HepG2 (cell line): ENCODE measurements around the gene CS. TPM values are rescaled to one million over a fixed set of nuclear protein-coding genes. Genes with fewer than 3 reads are reported as not detected.

ENCODE experiments used
- ARID2 ChIP-seq: sonication (generic); formaldehyde crosslinking; IDR thresholded peaks from 2 replicates; pipeline ENCODE4 v1.8.1; 2022; ENCODE audit warnings: mild to moderate bottlenecking, missing genetic modification reagents, borderline replicate concordance
- BCL3 ChIP-seq: sonication (generic); formaldehyde crosslinking; IDR thresholded peaks from 2 replicates; pipeline ENCODE4 v1.5.1; 2020; ENCODE audit warnings: mild to moderate bottlenecking, missing genetic modification reagents, moderate library complexity
- ELF4 ChIP-seq: sonication (generic); formaldehyde crosslinking; IDR thresholded peaks from 2 replicates; pipeline ENCODE4 v1.5.0; 2020; ENCODE audit warnings: missing genetic modification reagents, mild to moderate bottlenecking, moderate library complexity, borderline replicate concordance
- ETV5 ChIP-seq: IDR thresholded peaks from 2 replicates; pipeline ENCODE4 v1.6.1; 2018; ENCODE audit warnings: missing biosample characterization, missing genetic modification reagents, inconsistent platforms, borderline replicate concordance
- MED1 ChIP-seq: sonication (generic); formaldehyde crosslinking; IDR thresholded peaks from 2 replicates; pipeline ENCODE4 v1.4.0; 2020; ENCODE audit warnings: missing genetic modification reagents
- MEIS2 ChIP-seq: sonication (generic); formaldehyde crosslinking; IDR thresholded peaks from 2 replicates; pipeline ENCODE4 v1.9.0; 2021; ENCODE audit warnings: mild to moderate bottlenecking, missing genetic modification reagents
- MIER2 ChIP-seq: IDR thresholded peaks from 2 replicates; pipeline ENCODE4 v1.6.1; 2016; ENCODE audit warnings: missing biosample characterization, missing genetic modification reagents
- NONO ChIP-seq, 2 experiments: fragments of 450-650 bp in 1 of 2; sonication (generic) in 1 of 2; formaldehyde crosslinking in 1 of 2; IDR thresholded peaks in 1 of 2; conservative IDR thresholded peaks in 1 of 2; 2 replicates each; pipeline versions ENCODE4 v1.6.1 to v1.8.0; 2017 to 2022; ENCODE audit warnings: mild to moderate bottlenecking in 1 of 2, missing genetic modification reagents in 1 of 2, moderate library complexity in 1 of 2
- SIX1 ChIP-seq: sonication (generic); formaldehyde crosslinking; IDR thresholded peaks from 2 replicates; pipeline ENCODE4 v1.4.0; 2020; ENCODE audit warnings: missing genetic modification reagents, borderline replicate concordance
- ZBTB4 ChIP-seq: sonication (generic); formaldehyde crosslinking; IDR thresholded peaks from 2 replicates; pipeline ENCODE4 v1.4.0; 2020; ENCODE audit warnings: missing genetic modification reagents, mild to moderate bottlenecking, borderline replicate concordance
- ZKSCAN5 ChIP-seq: sonication (generic); formaldehyde crosslinking; IDR thresholded peaks from 2 replicates; pipeline ENCODE4 v1.5.1; 2020; ENCODE audit warnings: mild to moderate bottlenecking, missing genetic modification reagents
- ZNF180 ChIP-seq: sonication (generic); formaldehyde crosslinking; IDR thresholded peaks from 2 replicates; pipeline ENCODE4 v1.4.0; 2020; ENCODE audit warnings: low read depth, missing genetic modification reagents, borderline replicate concordance
- ZNF333 ChIP-seq: sonication (generic); formaldehyde crosslinking; IDR thresholded peaks from 2 replicates; pipeline ENCODE4 v1.4.0; 2020; ENCODE audit warnings: mild to moderate bottlenecking, missing genetic modification reagents, borderline replicate concordance
- ZNF530 ChIP-seq: sonication (generic); formaldehyde crosslinking; IDR thresholded peaks from 2 replicates; pipeline ENCODE4 v1.5.0; 2020; ENCODE audit warnings: low read depth, mild to moderate bottlenecking, missing genetic modification reagents
- ZNF678 ChIP-seq: sonication (generic); formaldehyde crosslinking; IDR thresholded peaks from 2 replicates; pipeline ENCODE4 v1.4.0; 2020; ENCODE audit warnings: mild to moderate bottlenecking, missing genetic modification reagents
- ZNF816 ChIP-seq: sonication (generic); formaldehyde crosslinking; IDR thresholded peaks from 2 replicates; pipeline ENCODE4 v1.8.0; 2022; ENCODE audit warnings: missing genetic modification reagents, mild to moderate bottlenecking, borderline replicate concordance
- ZNF891 ChIP-seq: sonication (generic); formaldehyde crosslinking; IDR thresholded peaks from 2 replicates; pipeline ENCODE4 v1.5.0; 2020; ENCODE audit warnings: mild to moderate bottlenecking, missing genetic modification reagents
- polyA plus RNA-seq, 8 experiments: library from polyadenylated mRNA; depleted of rRNA in 3 of 8; stranded (reverse) in 7 of 8; unstranded in 1 of 8; fragments of >200 nt; fragmentation: Illumina TruSeq in 4 of 8; extraction: Trizol in 4 of 8; gene quantifications; 2 replicates each; pipeline versions ENCODE4 v1.2.1 to v1.2.3, GENCODE V29; 2011 to 2016; ENCODE audit warnings: low read depth in 4 of 8, missing spikeins in 1 of 8, mixed read lengths in 1 of 8; ENCODE audit not compliant: insufficient read depth in 1 of 8
- total RNA-seq, 5 experiments: library from RNA; depleted of rRNA; stranded (reverse); fragments of >200 nt; fragmentation: Illumina TruSeq; extraction: Trizol; gene quantifications; 2 replicates each; pipeline ENCODE4 v1.2.3, GENCODE V29; 2016; ENCODE audit warnings: low read depth in 1 of 5
- TF ChIP-seq, protein P1 (sequence below): sonication (generic); formaldehyde crosslinking; IDR thresholded peaks from 2 replicates; pipeline ENCODE4 v1.4.0; 2020; ENCODE audit warnings: missing genetic modification reagents
- TF ChIP-seq, protein P2 (sequence below): sonication (generic); formaldehyde crosslinking; IDR thresholded peaks from 2 replicates; pipeline ENCODE4 v1.8.1; 2023; ENCODE audit warnings: missing genetic modification reagents, inconsistent platforms, borderline replicate concordance

The CS gene
- total and polyA plus RNA-seq, 2 of the 13 experiments (the other 11 are each of a cell fraction or from before 2014, with no cell fraction given) = 173 to 175 TPM

GRCh38 chr12:56315622-56316473 is 15.7 kb upstream of the CS start, which contains the start of gene CNPY2 (continued):
- peak; percentile 17; the same call in 1 of the 2 replicates for TF ChIP-seq MIER2
- TF ChIP-seq, protein P1, sequence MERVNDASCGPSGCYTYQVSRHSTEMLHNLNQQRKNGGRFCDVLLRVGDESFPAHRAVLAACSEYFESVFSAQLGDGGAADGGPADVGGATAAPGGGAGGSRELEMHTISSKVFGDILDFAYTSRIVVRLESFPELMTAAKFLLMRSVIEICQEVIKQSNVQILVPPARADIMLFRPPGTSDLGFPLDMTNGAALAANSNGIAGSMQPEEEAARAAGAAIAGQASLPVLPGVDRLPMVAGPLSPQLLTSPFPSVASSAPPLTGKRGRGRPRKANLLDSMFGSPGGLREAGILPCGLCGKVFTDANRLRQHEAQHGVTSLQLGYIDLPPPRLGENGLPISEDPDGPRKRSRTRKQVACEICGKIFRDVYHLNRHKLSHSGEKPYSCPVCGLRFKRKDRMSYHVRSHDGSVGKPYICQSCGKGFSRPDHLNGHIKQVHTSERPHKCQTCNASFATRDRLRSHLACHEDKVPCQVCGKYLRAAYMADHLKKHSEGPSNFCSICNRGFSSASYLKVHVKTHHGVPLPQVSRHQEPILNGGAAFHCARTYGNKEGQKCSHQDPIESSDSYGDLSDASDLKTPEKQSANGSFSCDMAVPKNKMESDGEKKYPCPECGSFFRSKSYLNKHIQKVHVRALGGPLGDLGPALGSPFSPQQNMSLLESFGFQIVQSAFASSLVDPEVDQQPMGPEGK (CRISPR knock-in tag) = 0 out of 2 replicates have a peak, but pooled peaks have one; percentile 39
- no peak for TF ChIP-seq ARID2
- TF ChIP-seq NONO (IDR thresholded peaks at IDR 0.05) = no peak
- peak; percentile 91 for TF ChIP-seq NONO (CRISPR knock-in tag; conservative IDR thresholded peaks at IDR 0.05)
- TF ChIP-seq BCL3 = no peak; the same call in 1 of the 2 replicates
- TF ChIP-seq ETV5 = 0 out of 2 replicates have a peak, but pooled peaks have one; percentile 8
- TF ChIP-seq ZNF891 = peak; percentile 97
- no peak for TF ChIP-seq SIX1 (CRISPR knock-in tag)
- TF ChIP-seq ZNF816 (CRISPR knock-in tag) = no peak
- no peak for TF ChIP-seq ZKSCAN5 (CRISPR knock-in tag)
- TF ChIP-seq ZNF678 (CRISPR knock-in tag) = peak; percentile 64; the same call in 1 of the 2 replicates
- TF ChIP-seq ZNF530 (CRISPR knock-in tag) = no peak
- TF ChIP-seq ZNF180 (CRISPR knock-in tag) = no peak
- TF ChIP-seq, protein P2, sequence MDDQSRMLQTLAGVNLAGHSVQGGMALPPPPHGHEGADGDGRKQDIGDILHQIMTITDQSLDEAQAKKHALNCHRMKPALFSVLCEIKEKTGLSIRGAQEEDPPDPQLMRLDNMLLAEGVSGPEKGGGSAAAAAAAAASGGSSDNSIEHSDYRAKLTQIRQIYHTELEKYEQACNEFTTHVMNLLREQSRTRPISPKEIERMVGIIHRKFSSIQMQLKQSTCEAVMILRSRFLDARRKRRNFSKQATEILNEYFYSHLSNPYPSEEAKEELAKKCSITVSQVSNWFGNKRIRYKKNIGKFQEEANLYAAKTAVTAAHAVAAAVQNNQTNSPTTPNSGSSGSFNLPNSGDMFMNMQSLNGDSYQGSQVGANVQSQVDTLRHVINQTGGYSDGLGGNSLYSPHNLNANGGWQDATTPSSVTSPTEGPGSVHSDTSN (CRISPR knock-in tag) = 0 out of 2 replicates have a peak, but pooled peaks have one; percentile 73
- no peak for TF ChIP-seq ZBTB4 (CRISPR knock-in tag)
- TF ChIP-seq MED1 (CRISPR knock-in tag) = peak; percentile 85
- TF ChIP-seq MEIS2 (CRISPR knock-in tag) = peak; percentile 69
- no peak for TF ChIP-seq ELF4 (CRISPR knock-in tag)
- TF ChIP-seq ZNF333 (CRISPR knock-in tag) = no peak
